ENCODE results near the gene DOHH. TPM values are rescaled to one million over a fixed set of nuclear protein-coding genes. Genes with fewer than 3 reads are reported as not detected.

Gene DOHH
- total RNA-seq, 2 donors from 2014 or later: 26.1 to 26.9 TPM

GRCh38 chr19:3503036-3503572, 2.6 kb upstream of the DOHH start:
- 84% methylated on average over 13 of the region's 13 CpGs for WGBS
- no peaks in the 10 kb centered on the region for H3K36me3 ChIP-seq
- intact Hi-C loops (cut with DNase I): loop anchor here (10.0 kb wide), 1 partner anchor 72 kb away; the partner anchor contains the start of gene HMG20B
- peaks cover 5% of the 10 kb centered on the region for H3K4me1 ChIP-seq (replicated peaks)
- no peaks in the 10 kb centered on the region for H3K9me3 ChIP-seq
- H3K27me3 ChIP-seq (replicated peaks; ENCODE audit: insufficient read depth): no peaks in the 10 kb centered on the region
- H3K4me3 ChIP-seq: no peak overlapping the region
- no peak overlapping the region for H3K27ac ChIP-seq
- no peak for DNase-seq (ENCODE audit: low spot score)
- no peak for TF ChIP-seq CTCF (IDR thresholded peaks at IDR 0.05)
- TF ChIP-seq POLR2AphosphoS5 (IDR thresholded peaks at IDR 0.05): no peak
- no peak for TF ChIP-seq POLR2A (IDR thresholded peaks at IDR 0.05)

- TF ChIP-seq POLR2AphosphoS5 (IDR thresholded peaks at IDR 0.05): no peak
- no peak for TF ChIP-seq CTCF (IDR thresholded peaks at IDR 0.05)
- no peak for TF ChIP-seq POLR2A (IDR thresholded peaks at IDR 0.05)
- H3K27me3 ChIP-seq (replicated peaks; ENCODE audit: insufficient read depth): no peaks in the 10 kb centered on the region
- H3K4me1 ChIP-seq (replicated peaks): peaks cover 5% of the 10 kb centered on the region
- H3K36me3 ChIP-seq: no peaks in the 10 kb centered on the region
- no peak overlapping the region for H3K27ac ChIP-seq
- DNase-seq (ENCODE audit: low spot score): no peak
- no peaks in the 10 kb centered on the region for H3K9me3 ChIP-seq
- intact Hi-C loops (cut with DNase I): loop anchor here (10.0 kb wide), 1 partner anchor 73 kb away; the partner anchor contains the start of gene HMG20B
- 89% methylated on average over 3 of the region's 3 CpGs for WGBS
- H3K4me3 ChIP-seq: no peak overlapping the region
Measured at GRCh38 chr19:3501780-3502179, 1.3 kb upstream of the DOHH start.

- Histone ChIP-seq H3K27me3 (replicated peaks; ENCODE audit: insufficient read depth) (no peaks in the 10 kb centered on the region), H3K27ac (peak overlapping the region; percentile 80 to 88), H3K9me3 (no peaks in the 10 kb centered on the region), H3K4me1 (replicated peaks) (peaks cover 5% of the 10 kb centered on the region), H3K4me3 (peak overlapping the region; percentile 73 to 78), H3K36me3 (peaks cover 0 to 4% of the 10 kb centered on the region in 2 donors)
- intact Hi-C loops (cut with DNase I): loop anchor here (10.0 kb wide), 1 partner anchor 75 kb away; the partner anchor contains the start of gene HMG20B
- no peak for TF ChIP-seq POLR2A (IDR thresholded peaks at IDR 0.05)
- DNase-seq (ENCODE audit: low spot score): no peak
- 18% methylated on average over 18 of the region's 18 CpGs for WGBS
Measured at GRCh38 chr19:3499738-3500428, 591 bp downstream of the DOHH start.

- no peak for TF ChIP-seq POLR2AphosphoS5 (IDR thresholded peaks at IDR 0.05)
- TF ChIP-seq CTCF (IDR thresholded peaks at IDR 0.05): no peak
- TF ChIP-seq POLR2A (IDR thresholded peaks at IDR 0.05): no peak
- peaks cover 5% of the 10 kb centered on the region for H3K4me1 ChIP-seq (replicated peaks)
- H3K27me3 ChIP-seq (replicated peaks; ENCODE audit: insufficient read depth): no peaks in the 10 kb centered on the region
- H3K27ac ChIP-seq: no peak overlapping the region
- DNase-seq (ENCODE audit: low spot score): no peak
- 95% methylated on average over 5 of the region's 5 CpGs for WGBS
- H3K4me3 ChIP-seq: no peak overlapping the region
- peaks cover 0 to 4% of the 10 kb centered on the region in 2 donors for H3K36me3 ChIP-seq
- intact Hi-C loops (cut with DNase I): no loop called here
- H3K9me3 ChIP-seq: no peaks in the 10 kb centered on the region
Measured at GRCh38 chr19:3497757-3498520, 2.5 kb downstream of the DOHH start.

Measured in prostate gland (tissue), 2 donors.